NCI-H774 (cell line): Measurements from ENCODE around the gene TAF1C.

Source experiments
- DNase-seq: peaks from one replicate; lab custom pipeline; 2025; lab: John Stamatoyannopoulos, UW

Gene TAF1C

DNA sequence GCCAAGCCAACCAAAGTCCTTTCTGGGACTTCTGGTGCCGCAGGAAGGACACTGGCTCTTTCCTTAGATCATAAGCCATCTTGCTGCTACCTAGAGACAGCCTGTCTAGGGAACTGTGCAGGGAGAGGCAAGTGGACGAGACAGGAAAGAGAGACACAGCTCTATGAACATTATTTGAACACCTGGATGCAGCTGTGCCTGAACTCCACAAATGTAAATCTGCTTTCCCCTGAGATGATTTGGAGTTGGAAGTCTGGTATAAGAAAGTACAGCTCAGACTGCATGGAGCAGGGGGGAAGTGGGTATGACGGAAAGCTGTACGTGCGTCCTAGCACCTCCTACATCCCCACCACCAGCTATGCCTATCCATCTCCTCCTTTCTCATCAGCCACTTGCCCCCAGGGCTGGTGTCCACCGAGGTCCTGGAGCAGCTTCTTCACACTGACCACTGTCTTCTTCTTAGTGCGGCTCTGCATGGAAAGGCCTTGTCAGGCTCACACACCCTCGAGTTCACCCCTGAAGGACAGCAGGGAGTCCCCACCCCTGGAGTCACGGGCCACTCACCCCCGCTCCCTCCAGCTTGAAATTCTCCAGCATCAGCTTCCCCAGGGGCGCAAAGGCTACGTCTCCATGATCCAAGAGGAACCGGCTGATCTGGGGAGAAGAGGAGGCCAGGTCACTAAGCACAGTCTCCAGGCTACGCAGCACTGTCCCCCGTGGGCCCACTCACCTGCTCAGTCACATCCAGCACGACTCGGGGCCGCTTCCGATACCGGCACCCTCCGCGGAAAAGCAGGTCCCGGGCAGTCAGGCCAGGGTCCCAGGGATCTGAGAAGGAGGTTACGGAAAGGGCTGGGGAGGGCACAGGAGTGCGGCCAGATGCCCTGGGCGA lies 3.9 kb downstream of the TAF1C start:
- no peak for DNase-seq

DNA sequence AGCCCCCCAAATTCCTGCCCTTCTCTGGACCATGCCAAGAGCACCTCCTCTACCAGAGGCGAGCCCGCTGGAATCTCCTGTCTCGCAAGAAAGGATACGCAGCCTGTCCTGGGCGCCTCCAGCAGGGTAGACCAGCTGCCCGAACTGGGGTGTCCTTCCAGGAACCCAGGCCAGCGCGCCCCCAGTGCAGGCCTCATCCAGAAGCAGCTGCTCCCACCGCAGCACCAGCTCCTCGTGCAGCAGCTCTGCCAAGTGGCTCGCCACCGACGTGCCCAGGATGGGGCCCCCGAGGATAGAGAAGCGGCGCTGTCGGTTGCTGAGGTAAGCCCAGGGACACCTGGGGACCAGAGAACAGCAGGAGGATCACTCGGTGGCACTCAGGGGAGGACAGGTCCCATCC lies 4.8 kb downstream of the TAF1C start:
- no peak for DNase-seq

DNA sequence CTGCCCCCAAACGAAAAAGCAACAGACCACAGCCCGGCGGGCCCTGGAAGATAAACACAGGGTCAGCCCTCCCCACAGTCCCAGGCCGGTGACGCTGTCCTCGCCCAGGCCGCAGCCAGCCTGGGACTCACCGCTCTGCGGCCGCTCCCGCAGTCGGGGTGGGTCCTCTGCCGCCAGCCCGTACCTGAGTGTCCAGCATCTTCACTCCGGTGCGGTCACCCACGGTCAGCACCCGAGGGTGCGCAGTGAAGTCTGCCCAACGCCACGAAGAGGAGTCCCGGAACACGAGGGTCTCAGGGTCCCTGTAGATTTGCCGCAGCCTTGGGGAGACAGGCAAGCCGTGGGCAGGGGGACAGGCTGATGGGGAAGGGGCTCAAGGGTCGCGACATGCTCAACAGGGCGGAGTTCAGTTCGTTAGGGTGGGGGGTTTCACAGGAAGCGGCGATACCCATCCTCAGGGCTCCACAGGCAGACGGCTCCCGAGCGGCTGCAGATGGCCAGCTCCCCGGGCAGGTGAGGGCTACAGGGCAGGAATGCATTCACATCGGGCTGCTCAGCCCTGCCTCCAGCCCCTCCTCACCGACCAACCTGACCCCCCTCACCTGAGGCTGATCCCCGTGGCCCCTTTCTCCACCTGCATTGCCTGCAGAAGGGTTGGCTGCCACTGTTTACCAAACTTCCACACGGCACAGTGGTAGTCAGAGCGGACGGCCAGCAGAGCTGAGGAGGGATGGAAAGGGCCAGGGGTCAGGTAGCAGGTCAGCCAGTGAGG lies 5.5 kb downstream of the TAF1C start:
- no peak for DNase-seq

DNA sequence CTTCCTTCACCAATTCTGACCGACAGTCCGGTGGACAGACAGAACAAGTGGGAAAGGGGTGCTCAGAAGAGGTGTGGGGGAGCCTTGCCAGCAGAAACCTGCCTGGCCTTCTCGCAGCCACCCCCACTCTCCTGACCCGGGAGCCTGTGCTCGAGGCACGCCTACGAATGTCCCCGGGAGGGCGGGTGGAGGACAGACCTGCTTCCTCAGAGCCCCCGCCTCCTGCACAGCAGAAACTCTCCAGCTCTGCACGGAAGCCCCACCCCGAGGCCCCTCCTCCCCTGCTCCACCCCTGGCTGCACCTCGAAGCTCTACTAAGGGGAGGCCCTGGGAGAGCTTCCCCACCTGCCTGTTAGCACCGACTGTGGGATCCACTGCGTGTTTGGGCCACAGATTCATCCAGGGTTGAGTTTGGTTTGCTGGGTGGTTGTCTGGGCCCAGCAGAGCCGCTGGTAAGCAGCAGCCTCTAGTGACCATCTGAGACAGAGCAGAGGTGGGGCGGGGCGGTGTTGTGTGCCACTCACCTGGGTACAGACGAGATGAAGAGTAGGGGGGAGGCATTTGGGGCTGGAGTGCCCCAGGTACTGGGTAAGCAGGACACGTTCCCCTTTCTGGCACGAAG lies 6.2 kb downstream of the TAF1C start:
- no peak for DNase-seq

DNA sequence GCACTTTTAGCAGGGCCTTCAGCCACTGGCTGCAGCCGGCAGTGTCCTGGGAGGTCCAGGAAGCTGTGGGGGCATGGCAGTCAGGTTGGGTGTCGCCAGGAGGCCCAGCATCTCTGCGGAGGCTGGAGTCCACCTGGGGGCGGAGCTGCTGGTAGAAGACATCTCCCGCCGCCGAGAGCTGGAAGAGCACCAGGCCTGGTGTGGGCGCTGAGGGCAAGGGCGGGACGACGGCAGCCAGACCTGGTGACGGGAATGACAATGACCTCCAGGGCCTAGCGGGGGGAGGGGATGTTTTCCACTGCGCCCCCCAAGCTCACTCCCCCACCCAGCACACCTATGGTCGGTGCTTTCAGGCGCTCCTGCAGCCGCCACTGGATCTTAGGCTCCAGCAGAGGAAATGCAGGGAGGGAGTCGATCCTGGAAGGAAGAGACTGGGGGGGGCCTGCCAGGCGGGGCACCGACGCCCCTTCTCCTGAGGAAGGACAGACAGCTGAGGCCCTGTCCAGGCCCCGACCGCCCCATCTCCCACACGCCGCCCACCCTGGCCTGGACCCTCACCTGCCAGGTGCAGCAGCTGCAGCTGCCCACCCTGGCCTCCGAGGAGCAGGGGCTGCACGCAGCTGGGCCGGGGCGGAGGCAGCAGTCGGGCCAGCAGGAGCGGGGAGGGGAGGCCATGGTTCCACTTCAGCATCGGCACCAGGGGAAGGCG lies 7.1 kb downstream of the TAF1C start:
- no peak for DNase-seq

DNA sequence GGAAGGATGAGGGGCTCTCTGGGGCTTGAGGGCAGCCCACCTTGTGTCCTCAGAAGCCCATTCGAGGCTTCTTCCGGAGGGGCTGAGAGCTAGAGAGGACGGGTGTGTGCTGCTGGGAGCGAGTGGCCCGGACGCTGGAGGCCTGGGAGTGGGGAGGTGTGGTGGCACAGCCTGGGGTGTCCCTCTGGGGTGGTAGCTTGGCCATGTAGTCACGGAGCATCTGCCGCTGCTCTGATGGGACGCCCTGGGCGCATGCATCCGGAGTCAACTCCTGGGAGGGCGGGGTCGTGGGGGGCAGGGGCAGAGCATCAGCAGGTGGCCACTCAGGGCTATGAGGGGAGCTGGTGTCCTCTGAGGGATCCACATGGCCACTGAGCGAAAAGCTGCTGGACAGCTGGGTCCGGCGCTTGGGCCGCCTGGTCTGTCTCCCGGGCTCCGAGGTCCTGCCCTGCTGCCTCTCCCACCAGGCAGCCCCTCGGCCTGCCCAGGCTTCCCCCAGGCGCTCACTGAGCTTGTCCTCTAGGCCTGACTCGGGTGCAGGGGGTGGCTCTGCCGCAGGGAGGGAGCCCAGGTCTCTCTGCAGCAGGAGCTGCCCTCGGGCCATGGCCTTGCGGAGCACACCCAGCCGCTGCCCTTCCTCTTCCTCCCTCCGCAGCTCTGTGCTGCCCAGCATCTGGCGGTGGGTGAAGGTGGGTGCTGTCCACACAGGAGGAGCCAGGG lies 7.8 kb downstream of the TAF1C start:
- no peak for DNase-seq

DNA sequence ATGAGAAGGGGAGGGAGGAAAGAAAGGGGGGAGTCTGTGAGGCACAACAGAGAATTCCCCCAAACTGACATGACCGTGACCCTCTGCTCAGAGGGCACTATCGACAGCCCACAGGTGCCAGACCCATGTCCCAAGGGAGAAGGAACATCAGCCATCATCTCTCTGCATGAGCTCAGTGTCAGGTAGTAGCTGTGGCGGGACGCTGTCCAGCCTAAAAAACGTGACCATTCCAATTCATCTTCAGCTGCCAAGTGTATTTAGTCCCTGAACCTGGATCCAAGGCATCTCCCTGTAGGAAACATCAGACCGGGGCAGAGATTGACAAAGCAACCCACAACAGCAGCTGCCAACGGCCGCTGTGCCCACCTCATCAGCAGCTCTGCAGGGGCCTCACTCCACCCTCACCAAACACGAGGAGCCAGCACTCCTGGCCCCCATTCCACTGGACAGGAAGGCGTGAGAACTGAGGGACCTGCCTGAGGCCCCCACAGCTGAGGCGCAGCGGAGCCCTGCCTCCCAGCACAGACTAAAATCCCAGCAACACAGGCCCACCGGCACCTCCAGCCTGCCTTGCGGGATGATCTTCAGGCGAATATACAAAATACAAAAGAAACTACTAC lies 8.6 kb downstream of the TAF1C start:
- no peak for DNase-seq

DNA sequence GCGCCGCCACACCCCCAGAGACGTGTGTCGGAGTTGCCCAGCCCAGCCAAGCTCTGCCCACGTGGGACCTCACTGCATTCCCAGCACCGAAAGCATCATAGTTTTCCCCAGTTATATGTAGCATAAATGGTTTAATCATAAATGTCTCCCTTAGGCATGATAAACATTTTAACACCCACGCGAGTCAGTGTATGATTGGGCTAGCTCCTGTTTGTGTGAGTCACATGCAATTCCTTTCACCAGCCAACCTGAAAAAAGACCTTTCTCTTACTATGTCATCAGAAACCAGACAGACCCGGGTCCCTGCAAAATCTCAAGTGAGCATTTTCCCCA lies 9.2 kb downstream of the TAF1C start:
- no peak for DNase-seq

DNA sequence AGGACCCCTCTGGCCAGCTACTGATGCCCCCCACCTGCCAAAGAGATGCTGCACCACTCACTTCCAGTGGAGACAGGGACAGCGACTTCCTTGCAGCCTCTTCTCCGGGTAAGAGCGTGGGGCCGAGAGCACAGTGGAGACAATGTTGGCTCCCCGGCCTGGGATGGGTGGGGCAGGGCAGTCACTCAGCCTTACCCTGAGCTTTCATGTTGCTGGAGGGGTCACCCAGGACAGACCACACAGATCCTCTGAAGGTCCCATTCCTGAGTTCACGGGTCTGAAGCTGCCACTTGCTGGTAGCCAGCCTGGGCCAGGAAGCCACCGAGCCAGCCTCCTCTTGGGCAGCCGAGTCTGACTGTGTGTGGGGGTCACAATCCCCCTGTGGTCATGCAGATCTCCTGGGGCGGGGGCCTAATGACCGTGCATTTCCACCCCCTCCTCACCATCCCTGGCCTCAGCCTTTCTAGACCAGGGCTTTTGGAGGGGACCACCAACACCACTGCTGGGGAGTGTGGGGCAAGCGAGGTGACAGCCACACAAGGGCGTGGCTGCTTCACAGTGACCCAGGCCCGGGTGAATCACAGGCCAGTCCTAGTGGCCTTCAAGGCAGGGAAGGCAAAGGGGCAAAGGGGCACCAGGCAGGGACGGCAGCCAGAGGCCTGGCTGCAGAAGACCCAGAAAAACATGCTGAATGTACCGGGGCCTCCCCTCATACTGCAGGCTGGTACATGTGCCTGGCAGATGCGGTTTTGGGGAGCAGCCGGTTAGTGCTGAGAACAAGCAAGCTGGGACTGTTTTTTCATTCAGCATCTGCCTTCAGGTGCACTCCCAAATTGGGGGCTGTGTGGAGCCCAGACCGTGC lies 10.4 kb downstream of the TAF1C start:
- DNase-seq, result no peak

DNA sequence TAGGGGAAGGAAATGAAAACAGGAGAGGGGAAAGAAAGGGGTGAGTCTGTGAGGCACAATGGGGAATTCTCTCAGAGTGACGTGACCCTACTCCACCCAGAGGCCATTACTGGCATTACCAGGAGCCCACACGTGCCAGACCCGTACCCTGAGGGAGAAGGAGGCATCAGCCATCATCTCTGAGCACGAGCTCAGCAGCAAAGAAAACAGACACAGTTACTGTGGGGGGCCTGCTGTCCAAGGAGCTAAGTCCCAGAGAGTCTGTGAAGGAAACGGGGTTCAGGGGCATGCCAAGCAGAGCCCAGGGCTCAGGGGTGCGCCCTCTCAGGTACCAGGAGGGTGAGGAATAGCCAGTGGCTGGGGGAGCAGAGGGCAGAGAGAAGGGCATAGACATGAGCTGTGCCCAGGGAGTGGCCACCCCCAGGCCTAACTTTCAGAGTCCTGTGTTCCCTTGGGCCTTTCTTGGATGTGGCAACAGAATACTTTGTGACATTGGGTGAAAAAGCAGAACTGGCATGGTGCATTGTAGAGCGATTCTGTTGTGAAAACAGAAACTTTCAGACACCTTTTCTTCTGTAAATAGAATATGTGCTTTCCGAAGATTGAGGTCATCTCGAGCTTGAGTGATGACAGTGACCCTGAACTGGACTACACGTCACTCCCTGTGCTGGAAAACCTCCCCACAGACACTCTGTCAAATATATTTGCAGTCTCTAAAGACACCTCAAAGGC lies 11.3 kb downstream of the TAF1C start:
- peak; percentile 18 for DNase-seq

DNA sequence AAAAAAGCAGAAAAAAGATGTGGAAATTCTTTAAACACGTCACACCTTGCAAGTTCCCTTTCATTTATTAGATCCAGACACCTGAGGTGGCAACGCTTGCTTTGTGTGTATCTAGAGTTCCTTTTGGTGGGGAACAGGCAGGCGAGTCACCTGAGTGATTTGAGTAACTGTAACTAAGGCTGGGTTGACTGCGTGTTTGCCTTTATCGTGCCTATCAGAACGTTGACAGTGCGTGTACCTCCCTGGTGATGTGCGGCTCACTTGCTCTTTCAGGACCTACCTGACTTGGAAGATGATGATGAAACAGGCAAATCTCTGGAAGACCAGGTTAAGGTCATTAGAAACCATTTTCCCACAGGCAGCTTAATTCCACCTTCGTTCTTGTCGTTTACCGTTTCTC lies 12.5 kb downstream of the TAF1C start:
- no peak for DNase-seq

DNA sequence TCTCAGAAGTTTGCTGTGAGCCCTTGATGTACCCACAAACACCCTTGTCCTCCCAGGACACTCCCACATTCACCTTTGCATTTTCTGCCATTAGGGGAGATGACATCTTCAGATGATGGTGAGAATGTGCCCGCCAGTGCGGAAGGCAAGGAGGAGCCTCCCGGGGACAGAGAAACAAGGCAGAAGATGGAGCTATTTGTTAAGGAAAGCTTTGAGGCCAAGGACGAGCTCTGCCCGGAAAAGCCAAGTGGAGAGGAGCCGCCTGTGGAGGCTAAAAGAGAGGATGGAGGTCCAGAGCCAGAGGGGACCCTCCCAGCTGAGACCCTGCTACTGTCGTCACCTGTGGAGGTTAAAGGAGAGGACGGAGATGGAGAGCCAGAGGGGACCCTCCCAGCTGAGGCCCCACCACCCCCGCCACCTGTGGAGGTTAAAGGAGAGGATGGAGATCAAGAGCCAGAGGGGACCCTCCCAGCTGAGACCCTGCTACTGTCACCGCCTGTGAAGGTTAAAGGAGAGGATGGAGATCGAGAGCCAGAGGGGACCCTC lies 17.0 kb downstream of the TAF1C start:
- no peak for DNase-seq

DNA sequence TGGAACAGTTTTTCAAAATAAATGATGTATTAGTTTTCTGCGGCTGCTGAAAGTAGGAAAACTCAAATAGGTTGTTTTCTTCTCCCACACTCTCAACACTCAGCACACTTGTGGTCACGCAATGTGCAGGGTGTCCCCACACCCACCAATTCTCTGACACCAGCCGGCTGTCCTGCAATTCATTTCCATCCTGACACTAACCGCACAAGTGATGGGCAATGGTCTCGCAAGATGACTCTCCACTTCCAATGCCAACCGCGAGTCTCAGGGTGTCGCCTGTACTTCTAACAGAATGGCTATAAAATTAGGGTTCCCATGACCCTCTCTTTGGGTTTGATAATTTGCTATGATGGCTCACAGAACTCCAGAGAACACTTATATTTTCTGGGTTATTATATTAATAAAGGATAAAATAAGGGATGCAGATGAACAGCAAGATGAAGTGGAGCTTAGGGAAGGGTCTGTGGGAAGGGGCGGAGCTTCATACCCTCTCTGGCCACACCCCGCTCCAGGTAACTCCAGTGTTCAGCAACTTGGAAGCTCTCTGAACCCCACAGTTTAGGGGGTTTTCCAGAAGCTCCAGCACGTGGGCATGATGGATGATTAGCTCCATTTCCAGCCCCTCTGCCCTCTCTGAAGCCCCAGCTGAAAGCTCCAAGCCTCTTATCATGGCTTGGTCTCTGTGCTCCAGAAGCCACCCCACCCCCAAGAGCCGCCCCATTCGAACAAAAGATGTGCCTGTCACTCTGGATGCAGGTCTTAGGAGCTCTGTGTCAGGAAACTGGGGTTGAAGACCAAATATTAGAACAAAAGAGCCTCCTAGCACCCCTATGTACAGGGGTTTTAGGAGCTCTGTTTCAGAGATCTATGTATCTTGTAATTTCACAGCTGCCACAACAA lies 19.8 kb downstream of the TAF1C start:
- DNase-seq, result no peak

DNA sequence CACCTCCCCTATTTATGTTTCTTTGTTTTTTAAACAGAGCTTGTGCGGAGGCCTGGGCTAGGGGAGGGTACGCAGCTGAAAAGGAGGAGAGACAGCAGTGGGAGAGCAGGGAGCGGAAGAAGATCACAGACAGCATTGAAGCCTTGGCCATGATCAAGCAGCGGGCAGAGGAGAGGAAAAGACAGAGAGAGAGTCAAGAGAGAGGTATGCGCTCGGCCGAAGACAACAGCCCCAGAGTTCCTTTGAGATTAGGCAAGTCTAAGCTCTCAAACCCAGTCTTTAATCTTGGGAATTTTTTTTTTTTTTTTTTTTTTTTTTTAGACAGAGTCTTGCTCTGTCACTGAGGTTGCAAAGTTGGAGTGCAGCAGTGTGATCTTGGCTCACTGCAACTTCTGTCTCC lies 21.1 kb downstream of the TAF1C start:
- DNase-seq, result no peak

DNA sequence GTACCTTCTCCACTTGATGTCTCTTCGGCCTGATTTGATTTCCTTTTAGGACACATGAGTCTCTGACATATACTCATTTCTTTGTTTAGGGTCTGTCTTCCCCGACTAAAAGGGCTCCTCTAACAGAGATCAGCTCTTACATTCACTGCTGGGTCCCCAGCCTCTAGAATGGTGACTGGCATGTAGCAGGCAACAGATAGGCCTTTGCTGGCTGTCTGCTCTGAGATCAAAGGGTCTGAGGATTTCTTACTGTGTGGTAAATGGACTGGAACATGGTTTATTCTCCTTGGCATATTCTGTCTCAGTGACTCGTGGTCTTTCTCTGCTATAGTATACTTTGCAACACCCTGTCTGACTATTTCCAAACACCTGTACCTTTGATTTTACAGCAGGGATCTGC lies 25.1 kb downstream of the TAF1C start:
- no peak for DNase-seq

DNA sequence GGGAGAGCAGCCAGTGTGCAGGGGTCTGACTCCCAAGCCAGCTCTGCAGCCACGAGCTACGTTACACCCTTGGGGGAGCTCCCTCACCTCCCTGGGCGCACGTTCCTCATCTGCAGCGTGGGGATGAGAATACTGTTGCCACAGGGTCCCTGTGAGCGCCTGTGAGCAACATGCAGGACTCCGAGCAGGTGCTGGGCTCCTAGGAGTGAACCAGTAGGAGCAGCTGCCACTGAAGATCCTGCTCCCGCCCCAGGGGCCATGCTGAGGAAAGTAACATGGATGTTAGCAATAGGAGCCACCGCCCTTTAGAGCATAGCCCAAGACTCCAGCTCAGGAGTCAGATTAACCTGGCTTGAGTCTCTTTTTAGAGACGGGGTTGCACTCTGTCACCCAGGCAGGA lies 25.8 kb downstream of the TAF1C start:
- DNase-seq, result no peak

DNA sequence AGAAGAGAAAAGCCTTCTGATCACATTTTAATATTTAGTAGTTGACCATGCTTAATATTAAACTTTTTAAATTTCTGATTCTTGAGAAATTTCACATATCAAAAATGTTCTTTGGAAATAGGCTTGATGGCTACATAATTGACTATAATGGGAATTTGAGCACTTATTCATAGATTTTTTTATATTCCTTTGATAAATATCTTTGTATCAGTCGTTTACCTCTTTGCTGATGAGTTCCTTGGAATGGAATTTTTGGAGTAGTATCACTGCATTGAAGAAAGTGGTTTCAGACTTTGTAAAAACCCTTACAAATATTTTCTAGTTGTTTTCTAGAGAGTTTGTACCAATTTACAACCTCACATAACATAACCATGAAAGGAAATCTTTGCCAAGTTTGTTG lies 27.1 kb downstream of the TAF1C start:
- no peak for DNase-seq

DNA sequence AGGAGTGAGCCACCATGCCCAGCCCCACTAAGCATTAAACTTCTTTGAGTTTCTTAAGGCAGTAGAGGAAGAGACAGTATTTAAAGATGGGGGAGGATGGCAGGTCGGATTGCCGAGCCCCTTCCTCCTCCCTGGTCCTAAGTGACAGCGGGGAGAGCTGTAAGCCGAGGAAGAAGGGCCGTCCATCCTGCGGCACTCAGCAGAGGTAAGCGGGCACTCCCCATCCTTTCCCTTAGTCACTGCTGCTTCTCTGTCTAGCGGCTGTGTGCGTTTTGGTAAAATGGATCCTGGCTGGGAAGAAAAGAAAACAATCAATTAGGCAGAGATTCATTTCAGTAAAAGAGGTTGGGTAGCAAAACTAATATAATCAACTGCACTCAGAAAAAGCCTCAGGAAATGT lies 27.9 kb downstream of the TAF1C start:
- no peak for DNase-seq
